ENCODE results near the gene C11orf98.
"Not testable (repeated sequence)": the region's sequence is repeated elsewhere in the genome, so short reads cannot be mapped to it uniquely, and the experiment has no call there.

C11orf98 gene

DNA sequence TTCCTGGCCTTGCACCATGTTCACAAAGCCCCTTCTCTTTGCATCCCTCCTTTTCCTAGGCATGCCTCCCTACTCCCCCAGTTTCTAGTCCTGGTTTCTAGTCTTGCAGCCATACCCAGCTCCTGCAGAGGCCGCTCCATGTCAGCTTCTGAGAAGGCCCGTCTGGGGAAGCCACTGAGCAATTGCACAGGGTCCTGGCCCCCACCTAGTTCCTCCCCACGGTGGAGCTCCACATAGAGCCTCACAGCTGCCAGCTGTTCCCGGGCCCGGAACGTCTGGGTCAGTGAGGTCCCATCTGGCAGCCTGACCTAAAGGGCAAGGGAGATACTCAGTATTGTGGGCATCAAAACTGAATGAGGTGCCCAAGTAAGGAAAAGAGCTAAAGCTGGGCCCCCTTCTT is 11.7 kb upstream of the C11orf98 start:
- no peaks in the 10 kb centered on the region for H3F3A ChIP-seq (ENCODE audit: low read depth)
- H2AFZ ChIP-seq (ENCODE audit: low read length) = no peak overlapping the region
- peaks cover 57% of the 10 kb centered on the region for H3K79me2 ChIP-seq (ENCODE audit: insufficient read depth, low read length)
- peaks cover 29% of the 10 kb centered on the region for H3K4me1 ChIP-seq (ENCODE audit: insufficient read depth, low read length, poor library complexity, severe bottlenecking)
- no peaks in the 10 kb centered on the region for H3K27me3 ChIP-seq (ENCODE audit: insufficient read depth, low read length, poor library complexity, severe bottlenecking)
- H3K9me3 ChIP-seq (ENCODE audit: insufficient read depth, low read depth, low read length) = no peaks in the 10 kb centered on the region
- TF ChIP-seq, protein P1, sequence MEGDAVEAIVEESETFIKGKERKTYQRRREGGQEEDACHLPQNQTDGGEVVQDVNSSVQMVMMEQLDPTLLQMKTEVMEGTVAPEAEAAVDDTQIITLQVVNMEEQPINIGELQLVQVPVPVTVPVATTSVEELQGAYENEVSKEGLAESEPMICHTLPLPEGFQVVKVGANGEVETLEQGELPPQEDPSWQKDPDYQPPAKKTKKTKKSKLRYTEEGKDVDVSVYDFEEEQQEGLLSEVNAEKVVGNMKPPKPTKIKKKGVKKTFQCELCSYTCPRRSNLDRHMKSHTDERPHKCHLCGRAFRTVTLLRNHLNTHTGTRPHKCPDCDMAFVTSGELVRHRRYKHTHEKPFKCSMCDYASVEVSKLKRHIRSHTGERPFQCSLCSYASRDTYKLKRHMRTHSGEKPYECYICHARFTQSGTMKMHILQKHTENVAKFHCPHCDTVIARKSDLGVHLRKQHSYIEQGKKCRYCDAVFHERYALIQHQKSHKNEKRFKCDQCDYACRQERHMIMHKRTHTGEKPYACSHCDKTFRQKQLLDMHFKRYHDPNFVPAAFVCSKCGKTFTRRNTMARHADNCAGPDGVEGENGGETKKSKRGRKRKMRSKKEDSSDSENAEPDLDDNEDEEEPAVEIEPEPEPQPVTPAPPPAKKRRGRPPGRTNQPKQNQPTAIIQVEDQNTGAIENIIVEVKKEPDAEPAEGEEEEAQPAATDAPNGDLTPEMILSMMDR (conservative IDR thresholded peaks at IDR 0.05; ENCODE audit: low read length) = no peak
- TF ChIP-seq EZH2phosphoT487 (IDR thresholded peaks at IDR 0.05; ENCODE audit: borderline replicate concordance) = no peak
- H3K4me2 ChIP-seq (ENCODE audit: low read depth, low read length, poor library complexity, severe bottlenecking) = peak overlapping the region; percentile 85
- no peaks in the 10 kb centered on the region; the same call in 1 of the 2 replicates for H3K36me3 ChIP-seq (ENCODE audit: insufficient read depth, low read length)
- H4K20me1 ChIP-seq (ENCODE audit: insufficient read depth, low read length, poor library complexity, severe bottlenecking) = peaks cover 33% of the 10 kb centered on the region
- H3K9me2 ChIP-seq (replicated peaks; ENCODE audit: low read depth, low read length) = no peaks in the 10 kb centered on the region
- H3K9ac ChIP-seq (ENCODE audit: low read depth, low read length, poor library complexity, severe bottlenecking) = peak overlapping the region; percentile 90
- peak overlapping the region; percentile 91 for H3K4me3 ChIP-seq (ENCODE audit: low read length, poor library complexity, severe bottlenecking)

DNA sequence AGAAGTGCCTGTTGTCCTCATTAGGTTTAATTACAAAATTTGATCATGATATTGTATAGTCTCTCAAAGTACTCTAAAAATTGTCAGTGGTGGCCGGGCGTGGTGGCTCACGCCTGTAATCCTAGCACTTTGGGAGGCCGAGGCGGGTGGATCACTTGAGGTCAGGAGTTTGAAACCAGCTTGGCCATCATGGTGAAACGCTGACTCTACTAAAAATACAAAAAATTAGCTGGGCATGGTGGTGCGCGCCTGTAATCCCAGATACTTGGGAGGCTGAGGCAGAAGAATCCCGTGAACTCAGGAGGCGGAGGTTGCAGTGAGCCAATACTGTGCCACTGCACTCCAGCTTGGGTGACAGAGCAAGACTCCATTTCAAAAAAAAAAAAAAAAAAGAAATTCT is 10.4 kb upstream of the C11orf98 start:
- H3K4me1 ChIP-seq (ENCODE audit: insufficient read depth, low read length, poor library complexity, severe bottlenecking) = peaks cover 35% of the 10 kb centered on the region
- not testable (repeated sequence) for H3K4me3 ChIP-seq (ENCODE audit: low read length, poor library complexity, severe bottlenecking); H2AFZ ChIP-seq (ENCODE audit: low read length); H3K27me3 ChIP-seq (ENCODE audit: insufficient read depth, low read length, poor library complexity, severe bottlenecking); H3K36me3 ChIP-seq (ENCODE audit: insufficient read depth, low read length); H3K4me2 ChIP-seq (ENCODE audit: low read depth, low read length, poor library complexity, severe bottlenecking); H3K9me3 ChIP-seq (ENCODE audit: insufficient read depth, low read depth, low read length); H3K9ac ChIP-seq (ENCODE audit: low read depth, low read length, poor library complexity, severe bottlenecking); H3K9me2 ChIP-seq (replicated peaks; ENCODE audit: low read depth, low read length); H3F3A ChIP-seq (ENCODE audit: low read depth)
- peaks cover 67% of the 10 kb centered on the region for H3K79me2 ChIP-seq (ENCODE audit: insufficient read depth, low read length)
- H4K20me1 ChIP-seq (ENCODE audit: insufficient read depth, low read length, poor library complexity, severe bottlenecking) = peaks cover 33% of the 10 kb centered on the region

- TF ChIP-seq EZH2phosphoT487 (IDR thresholded peaks at IDR 0.05; ENCODE audit: borderline replicate concordance) = no peak
- TF ChIP-seq, protein P1 (conservative IDR thresholded peaks at IDR 0.05; ENCODE audit: low read length) = no peak
- Histone ChIP-seq H3K36me3 (ENCODE audit: insufficient read depth, low read length) (no peaks in the 10 kb centered on the region; the same call in 1 of the 2 replicates), H3K4me1 (ENCODE audit: insufficient read depth, low read length, poor library complexity, severe bottlenecking) (peaks cover 42% of the 10 kb centered on the region), H3K4me3 (ENCODE audit: low read length, poor library complexity, severe bottlenecking) (peak overlapping the region; percentile 80), H2AFZ (ENCODE audit: low read length) (no peak overlapping the region), H3K27me3 (ENCODE audit: insufficient read depth, low read length, poor library complexity, severe bottlenecking) (no peaks in the 10 kb centered on the region), H3K9me3 (ENCODE audit: insufficient read depth, low read depth, low read length) (no peaks in the 10 kb centered on the region), H3K4me2 (ENCODE audit: low read depth, low read length, poor library complexity, severe bottlenecking) (peak overlapping the region; percentile 87), H3F3A (ENCODE audit: low read depth) (no peaks in the 10 kb centered on the region; the same call in 1 of the 2 replicates), H3K79me2 (ENCODE audit: insufficient read depth, low read length) (peaks cover 74% of the 10 kb centered on the region), H3K9ac (ENCODE audit: low read depth, low read length, poor library complexity, severe bottlenecking) (peak overlapping the region; percentile 91), H3K9me2 (replicated peaks; ENCODE audit: low read depth, low read length) (no peaks in the 10 kb centered on the region), H4K20me1 (ENCODE audit: insufficient read depth, low read length, poor library complexity, severe bottlenecking) (peaks cover 30% of the 10 kb centered on the region)
These were observed 8.2 kb upstream of the C11orf98 start for GRCh38 chr11:62673196-62673525.

DNA sequence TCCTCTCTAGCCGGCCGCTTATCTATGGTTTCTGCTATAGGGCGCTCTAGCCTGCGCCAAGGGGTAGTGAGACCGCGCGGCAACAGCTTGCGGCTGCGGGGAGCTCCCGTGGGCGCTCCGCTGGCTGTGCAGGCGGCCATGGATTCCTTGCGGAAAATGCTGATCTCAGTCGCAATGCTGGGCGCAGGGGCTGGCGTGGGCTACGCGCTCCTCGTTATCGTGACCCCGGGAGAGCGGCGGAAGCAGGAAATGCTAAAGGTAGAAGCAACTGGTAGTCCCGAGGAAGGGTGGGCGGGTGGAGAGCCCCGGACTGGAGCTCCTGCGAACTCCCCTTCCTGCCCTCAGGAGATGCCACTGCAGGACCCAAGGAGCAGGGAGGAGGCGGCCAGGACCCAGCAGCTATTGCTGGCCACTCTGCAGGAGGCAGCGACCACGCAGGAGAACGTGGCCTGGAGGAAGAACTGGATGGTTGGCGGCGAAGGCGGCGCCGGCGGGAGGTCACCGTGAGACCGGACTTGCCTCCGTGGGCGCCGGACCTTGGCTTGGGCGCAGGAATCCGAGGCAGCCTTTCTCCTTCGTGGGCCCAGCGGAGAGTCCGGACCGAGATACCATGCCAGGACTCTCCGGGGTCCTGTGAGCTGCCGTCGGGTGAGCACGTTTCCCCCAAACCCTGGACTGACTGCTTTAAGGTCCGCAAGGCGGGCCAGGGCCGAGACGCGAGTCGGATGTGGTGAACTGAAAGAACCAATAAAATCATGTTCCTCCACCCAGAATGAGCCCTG is 6.8 kb upstream of the C11orf98 start, which contains the start of the genes LBHD1 and UQCC3:
Gene LBHD1 (minus strand): TSS at position 660 of the 782 bp plus-strand sequence. CDS start 2,236 bp downstream, outside the sequence.
Gene UQCC3 (plus strand): TSS at position 66 of the 782 bp plus-strand sequence. CDS start 73 bp downstream, at position 139.
- TF ChIP-seq EZH2phosphoT487 (IDR thresholded peaks at IDR 0.05; ENCODE audit: borderline replicate concordance) = no peak
- TF ChIP-seq, protein P1 (conservative IDR thresholded peaks at IDR 0.05; ENCODE audit: low read length) = no peak
- Histone ChIP-seq H3K36me3 (ENCODE audit: insufficient read depth, low read length) (no peaks in the 10 kb centered on the region; the same call in 1 of the 2 replicates), H3K4me3 (ENCODE audit: low read length, poor library complexity, severe bottlenecking) (peak within 1 kb of the TSS; percentile 80), H3K4me2 (ENCODE audit: low read depth, low read length, poor library complexity, severe bottlenecking) (peak within 1 kb of the TSS; percentile 87), H3K9me3 (ENCODE audit: insufficient read depth, low read depth, low read length) (no peaks in the 10 kb centered on the region), H3K27me3 (ENCODE audit: insufficient read depth, low read length, poor library complexity, severe bottlenecking) (no peaks in the 10 kb centered on the region), H3K9ac (ENCODE audit: low read depth, low read length, poor library complexity, severe bottlenecking) (peak within 1 kb of the TSS; percentile 91), H3F3A (ENCODE audit: low read depth) (no peaks in the 10 kb centered on the region; the same call in 1 of the 2 replicates), H3K9me2 (replicated peaks; ENCODE audit: low read depth, low read length) (no peaks in the 10 kb centered on the region), H3K79me2 (ENCODE audit: insufficient read depth, low read length) (peaks cover 73% of the 10 kb centered on the region), H2AFZ (ENCODE audit: low read length) (peak within 1 kb of the TSS; percentile 91), H3K4me1 (ENCODE audit: insufficient read depth, low read length, poor library complexity, severe bottlenecking) (peaks cover 38% of the 10 kb centered on the region), H4K20me1 (ENCODE audit: insufficient read depth, low read length, poor library complexity, severe bottlenecking) (peaks cover 23% of the 10 kb centered on the region)

Data from Loucy (cell line).